Measurements from ENCODE around the gene NSMCE3. TPM values are rescaled to one million over a fixed set of nuclear protein-coding genes. Genes with fewer than 3 reads are reported as not detected.

The NSMCE3 gene
- total RNA-seq, 6 experiments from 2014 or later = 10.7 to 12.2 (median 11.3) TPM

- TF ChIP-seq, protein P1, sequence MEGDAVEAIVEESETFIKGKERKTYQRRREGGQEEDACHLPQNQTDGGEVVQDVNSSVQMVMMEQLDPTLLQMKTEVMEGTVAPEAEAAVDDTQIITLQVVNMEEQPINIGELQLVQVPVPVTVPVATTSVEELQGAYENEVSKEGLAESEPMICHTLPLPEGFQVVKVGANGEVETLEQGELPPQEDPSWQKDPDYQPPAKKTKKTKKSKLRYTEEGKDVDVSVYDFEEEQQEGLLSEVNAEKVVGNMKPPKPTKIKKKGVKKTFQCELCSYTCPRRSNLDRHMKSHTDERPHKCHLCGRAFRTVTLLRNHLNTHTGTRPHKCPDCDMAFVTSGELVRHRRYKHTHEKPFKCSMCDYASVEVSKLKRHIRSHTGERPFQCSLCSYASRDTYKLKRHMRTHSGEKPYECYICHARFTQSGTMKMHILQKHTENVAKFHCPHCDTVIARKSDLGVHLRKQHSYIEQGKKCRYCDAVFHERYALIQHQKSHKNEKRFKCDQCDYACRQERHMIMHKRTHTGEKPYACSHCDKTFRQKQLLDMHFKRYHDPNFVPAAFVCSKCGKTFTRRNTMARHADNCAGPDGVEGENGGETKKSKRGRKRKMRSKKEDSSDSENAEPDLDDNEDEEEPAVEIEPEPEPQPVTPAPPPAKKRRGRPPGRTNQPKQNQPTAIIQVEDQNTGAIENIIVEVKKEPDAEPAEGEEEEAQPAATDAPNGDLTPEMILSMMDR (IDR thresholded peaks at IDR 0.05) = no peak
- no peak for DNase-seq
- Mint-ChIP-seq H3K4me1 (ENCODE audit: low read depth) (peaks cover 26% of the 10 kb centered on the region), H3K27ac (no peak overlapping the region), H3K9me3 (no peaks in the 10 kb centered on the region), H3K27me3 (ENCODE audit: insufficient read depth) (peaks cover 13% of the 10 kb centered on the region), H3K4me3 (no peak overlapping the region), H3K36me3 (ENCODE audit: low read depth) (no peaks in the 10 kb centered on the region)
Measured at GRCh38 chr15:29308299-29308698, 38.7 kb upstream of the NSMCE3 start.

DNA sequence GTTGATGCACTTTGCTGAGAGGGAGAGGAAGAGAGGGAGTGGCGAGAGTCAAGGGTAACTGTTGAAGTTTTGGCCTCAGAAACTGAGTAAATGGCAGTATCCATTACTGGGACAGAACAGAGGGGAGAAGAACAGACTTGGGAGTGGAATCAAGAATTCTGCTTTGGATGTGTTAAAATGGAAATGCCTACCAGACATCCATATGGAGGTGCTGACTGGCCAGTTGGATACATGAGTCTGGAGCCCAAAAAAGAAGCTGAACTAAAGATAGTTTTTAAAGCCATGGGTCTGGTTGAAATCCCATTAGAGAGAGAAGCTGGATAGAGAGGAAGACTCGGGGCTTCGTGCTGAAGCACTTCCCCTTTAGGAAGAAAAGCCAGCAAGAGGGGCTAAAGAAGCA, 35.9 kb upstream of the NSMCE3 start:
- DNase-seq = no peak
- TF ChIP-seq, protein P1 (IDR thresholded peaks at IDR 0.05) = no peak
- H3K9me3 Mint-ChIP-seq = no peaks in the 10 kb centered on the region
- H3K27me3 Mint-ChIP-seq (ENCODE audit: insufficient read depth) = peaks cover 13% of the 10 kb centered on the region
- peaks cover 1% of the 10 kb centered on the region; the same call in 1 of the 2 replicates for H3K4me1 Mint-ChIP-seq (ENCODE audit: low read depth)
- no peaks in the 10 kb centered on the region for H3K36me3 Mint-ChIP-seq (ENCODE audit: low read depth)
- no peak overlapping the region for H3K27ac Mint-ChIP-seq
- H3K4me3 Mint-ChIP-seq = no peak overlapping the region

DNA sequence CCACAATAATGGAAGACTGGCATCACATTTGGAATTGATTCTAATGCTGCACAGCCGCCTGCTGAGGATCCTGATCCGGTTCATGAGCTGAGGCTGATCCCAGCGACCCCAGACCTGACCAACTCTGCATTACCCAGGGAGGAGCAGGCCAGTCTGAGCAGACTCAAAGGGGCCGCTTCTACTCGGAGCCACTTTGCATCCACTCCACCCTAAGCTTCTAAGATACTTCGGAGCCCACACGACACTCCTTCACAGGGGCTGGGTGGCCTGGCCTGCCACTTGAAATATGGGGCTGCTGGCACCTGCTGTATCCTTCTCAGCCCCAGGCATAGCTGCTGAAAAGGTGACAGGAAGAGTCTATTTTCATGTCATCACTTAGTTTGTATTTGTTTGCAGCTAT, 33.2 kb upstream of the NSMCE3 start:
- TF ChIP-seq, protein P1 (IDR thresholded peaks at IDR 0.05) = no peak
- Mint-ChIP-seq H3K4me1 (ENCODE audit: low read depth) (no peaks in the 10 kb centered on the region), H3K4me3 (no peak overlapping the region), H3K27ac (no peak overlapping the region), H3K27me3 (ENCODE audit: insufficient read depth) (peaks cover 13% of the 10 kb centered on the region), H3K36me3 (ENCODE audit: low read depth) (no peaks in the 10 kb centered on the region), H3K9me3 (no peaks in the 10 kb centered on the region)
- no peak for DNase-seq

DNA sequence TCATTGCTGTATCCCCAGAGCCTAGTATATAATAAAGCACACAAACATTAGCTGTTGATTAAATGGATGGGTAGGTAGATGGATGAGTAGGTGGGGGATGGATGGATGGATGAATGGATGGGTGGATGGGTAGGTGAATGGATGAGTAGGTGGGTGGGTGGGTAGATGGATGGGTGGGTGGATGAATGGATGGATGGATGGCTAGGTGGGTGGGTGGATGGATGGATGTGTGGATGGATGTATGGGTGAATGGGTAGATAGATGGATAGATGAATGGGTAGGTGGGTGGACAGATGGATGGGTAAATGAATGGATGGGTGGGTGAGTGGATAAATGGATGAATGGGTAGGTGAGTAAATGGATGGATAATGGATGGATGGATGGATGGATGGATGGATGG, 30.2 kb upstream of the NSMCE3 start:
- no peak overlapping the region for H3K27ac Mint-ChIP-seq
- no peak for DNase-seq
- H3K4me3 Mint-ChIP-seq = no peak overlapping the region
- TF ChIP-seq, protein P1 (IDR thresholded peaks at IDR 0.05) = no peak
- H3K9me3 Mint-ChIP-seq = no peaks in the 10 kb centered on the region
- peaks cover 6% of the 10 kb centered on the region for H3K27me3 Mint-ChIP-seq (ENCODE audit: insufficient read depth)
- no peaks in the 10 kb centered on the region for H3K36me3 Mint-ChIP-seq (ENCODE audit: low read depth)
- H3K4me1 Mint-ChIP-seq (ENCODE audit: low read depth) = no peaks in the 10 kb centered on the region

- Mint-ChIP-seq H3K27me3 (ENCODE audit: insufficient read depth) (peaks cover 2% of the 10 kb centered on the region), H3K27ac (no peak overlapping the region), H3K9me3 (no peaks in the 10 kb centered on the region), H3K4me1 (ENCODE audit: low read depth) (no peaks in the 10 kb centered on the region), H3K4me3 (no peak overlapping the region), H3K36me3 (ENCODE audit: low read depth) (no peaks in the 10 kb centered on the region)
- DNase-seq = no peak
- TF ChIP-seq, protein P1 (IDR thresholded peaks at IDR 0.05) = no peak
Measured at GRCh38 chr15:29299331-29299730, 29.7 kb upstream of the NSMCE3 start.

Data from HFFc6 (cell line).